GM18868 (cell line): ENCODE data around the gene KCNQ1.

Experiments used
- ATAC-seq: cut with Tn5 transposase; IDR thresholded peaks from one replicate; pipeline ENCODE4 v1.9.1; 2021; ENCODE audit warnings: mild to moderate bottlenecking, moderate library complexity; ENCODE audit not compliant: unreplicated experiment

The KCNQ1 gene

GRCh38 chr11:2750682-2751522 is 306.1 kb downstream of the KCNQ1 start:
- no peak for ATAC-seq

GRCh38 chr11:2751523-2752203 is 306.9 kb downstream of the KCNQ1 start:
- no peak for ATAC-seq

GRCh38 chr11:2752204-2752770 is 307.5 kb downstream of the KCNQ1 start:
- ATAC-seq = no peak

GRCh38 chr11:2752923-2753322 is 308.1 kb downstream of the KCNQ1 start:
- peak; percentile 65 for ATAC-seq

GRCh38 chr11:2754008-2754407 is 309.2 kb downstream of the KCNQ1 start:
- no peak for ATAC-seq

- no peak for ATAC-seq
Measured at GRCh38 chr11:2755071-2755470, 310.3 kb downstream of the KCNQ1 start.

- no peak for ATAC-seq
Measured at GRCh38 chr11:2758751-2759150, 313.9 kb downstream of the KCNQ1 start.

- ATAC-seq = no peak
Measured at GRCh38 chr11:2759228-2760195, 314.7 kb downstream of the KCNQ1 start.

- ATAC-seq = no peak
Measured at GRCh38 chr11:2760196-2760871, 315.5 kb downstream of the KCNQ1 start.

GRCh38 chr11:2761131-2762030 is 316.6 kb downstream of the KCNQ1 start:
- ATAC-seq = no peak

GRCh38 chr11:2762031-2762380 is 317.2 kb downstream of the KCNQ1 start:
- ATAC-seq = no peak

GRCh38 chr11:2762451-2762850 is 317.6 kb downstream of the KCNQ1 start:
- ATAC-seq = no peak

GRCh38 chr11:2763984-2764383 is 319.2 kb downstream of the KCNQ1 start:
- no peak for ATAC-seq

- ATAC-seq = no peak
Measured at GRCh38 chr11:2765491-2765890, 320.7 kb downstream of the KCNQ1 start.

- no peak for ATAC-seq
Measured at GRCh38 chr11:2766166-2766565, 321.4 kb downstream of the KCNQ1 start.

- ATAC-seq = no peak
Measured at GRCh38 chr11:2767071-2767470, 322.3 kb downstream of the KCNQ1 start.

- ATAC-seq = no peak
Measured at GRCh38 chr11:2767801-2768200, 323.0 kb downstream of the KCNQ1 start.

- ATAC-seq = no peak
Measured at GRCh38 chr11:2768471-2769408, 323.9 kb downstream of the KCNQ1 start.
